ENCODE measurements around the gene TRPT1. TPM values are rescaled to one million over a fixed set of nuclear protein-coding genes. Genes with fewer than 3 reads are reported as not detected.
"Not testable (repeated sequence)": the region's sequence is repeated elsewhere in the genome, so short reads cannot be mapped to it uniquely, and the experiment has no call there.

The TRPT1 gene
- polyA plus RNA-seq, 6 donors from 2014 or later = 60.7 to 97.6 (median 86.0) TPM

- no peak for DNase-seq
- H3K4me3 Mint-ChIP-seq = peak overlapping the region; percentile 83 to 94 (median 89)
These were observed 26.3 kb upstream of the TRPT1 start for GRCh38 chr11:64252003-64252872.

GRCh38 chr11:64251753-64252002 is 25.7 kb upstream of the TRPT1 start:
- Mint-ChIP-seq H3K4me1 (peaks cover 24 to 39% (median 25%) of the 10 kb centered on the region in 3 donors), H3K36me3 (no peaks in the 10 kb centered on the region), H3K9me3 (no peaks in the 10 kb centered on the region), H3K27me3 (no peaks in the 10 kb centered on the region), H3K27ac (peak overlapping the region in 4 of 6 donors; percentile 72 to 94 (median 82)), H3K4me3 (peak overlapping the region; percentile 83 to 94 (median 89))
- no peak for DNase-seq
- no peak for ATAC-seq (ENCODE audit: low read depth in 2 of 2)

More at GRCh38 chr11:64252003-64252872, 26.3 kb upstream of the TRPT1 start:
- Mint-ChIP-seq H3K4me1 (peaks cover 19 to 33% (median 25%) of the 10 kb centered on the region in 3 donors), H3K27me3 (no peaks in the 10 kb centered on the region), H3K27ac (peak overlapping the region in 5 of 6 donors; percentile 53 to 94 (median 79)), H3K36me3 (no peaks in the 10 kb centered on the region), H3K9me3 (no peaks in the 10 kb centered on the region)
- ATAC-seq (ENCODE audit: low read depth in 2 of 2) = peak in 1 of 2 donors; percentile 5

GRCh38 chr11:64251016-64251752 is 25.2 kb upstream of the TRPT1 start, which contains the start of gene PLCB3:
Gene PLCB3, plus strand, starts transcription at chr11:64251530. Its CDS starts 120 bp downstream, at chr11:64251650.
- Mint-ChIP-seq H3K4me3 (peak within 1 kb of the TSS; percentile 85 to 94 (median 90)), H3K27ac (peak within 1 kb of the TSS; percentile 14 to 94 (median 78)), H3K27me3 (no peaks in the 10 kb centered on the region), H3K4me1 (peaks cover 25 to 40% (median 25%) of the 10 kb centered on the region in 3 donors), H3K36me3 (no peaks in the 10 kb centered on the region), H3K9me3 (no peaks in the 10 kb centered on the region)
- DNase-seq (peak; percentile 62), ATAC-seq (ENCODE audit: low read depth in 2 of 2) (peak; percentile 54 to 56)

- peak overlapping the region; percentile 60 to 92 (median 86) for H3K4me3 Mint-ChIP-seq
- no peaks in the 10 kb centered on the region for H3K36me3 Mint-ChIP-seq
- peak overlapping the region in 1 of 6 donors; percentile 79 for H3K27ac Mint-ChIP-seq
- no peaks in the 10 kb centered on the region for H3K9me3 Mint-ChIP-seq
- H3K27me3 Mint-ChIP-seq = no peaks in the 10 kb centered on the region
- H3K4me1 Mint-ChIP-seq = peaks cover 30 to 46% (median 31%) of the 10 kb centered on the region in 3 donors
- no peak for ATAC-seq (ENCODE audit: low read depth in 2 of 2)
- DNase-seq = no peak
These were observed 24.5 kb upstream of the TRPT1 start for GRCh38 chr11:64250415-64251015.

GRCh38 chr11:64249563-64250414 is 23.8 kb upstream of the TRPT1 start:
- Mint-ChIP-seq H3K27ac (peak overlapping the region in 4 of 6 donors; percentile 38 to 89 (median 71)), H3K4me1 (peaks cover 31 to 52% (median 37%) of the 10 kb centered on the region in 3 donors)

GRCh38 chr11:64249038-64249437 is 23.1 kb upstream of the TRPT1 start:
- Mint-ChIP-seq H3K27me3 (no peaks in the 10 kb centered on the region), H3K36me3 (no peaks in the 10 kb centered on the region), H3K4me3 (peak overlapping the region in 5 of 8 donors; percentile 19 to 93 (median 62)), H3K27ac (peak overlapping the region in 1 of 6 donors; percentile 83), H3K9me3 (no peaks in the 10 kb centered on the region), H3K4me1 (peaks cover 31 to 53% (median 40%) of the 10 kb centered on the region in 3 donors)
- DNase-seq (no peak), ATAC-seq (ENCODE audit: low read depth in 2 of 2) (no peak)

More at GRCh38 chr11:64249563-64250414, 23.8 kb upstream of the TRPT1 start:
- H3K27me3 Mint-ChIP-seq = no peaks in the 10 kb centered on the region
- no peaks in the 10 kb centered on the region for H3K36me3 Mint-ChIP-seq
- ATAC-seq (ENCODE audit: low read depth in 2 of 2) = no peak
- DNase-seq = no peak
- H3K4me3 Mint-ChIP-seq = peak overlapping the region; percentile 47 to 90 (median 52)
- H3K9me3 Mint-ChIP-seq = no peaks in the 10 kb centered on the region

GRCh38 chr11:64248578-64248977 is 22.6 kb upstream of the TRPT1 start:
- no peak for ATAC-seq (ENCODE audit: low read depth in 2 of 2)
- H3K27ac Mint-ChIP-seq = no peak overlapping the region
- peaks cover 31 to 57% (median 42%) of the 10 kb centered on the region in 3 donors for H3K4me1 Mint-ChIP-seq

GRCh38 chr11:64247729-64248531 is 21.9 kb upstream of the TRPT1 start:
- peak overlapping the region in 4 of 6 donors; percentile 26 to 90 (median 84) for H3K27ac Mint-ChIP-seq
- H3K4me3 Mint-ChIP-seq = peak overlapping the region; percentile 72 to 93 (median 88)
- H3K27me3 Mint-ChIP-seq = no peaks in the 10 kb centered on the region
- no peak for DNase-seq
- H3K9me3 Mint-ChIP-seq = no peaks in the 10 kb centered on the region
- ATAC-seq (ENCODE audit: low read depth in 2 of 2) = no peak
- no peaks in the 10 kb centered on the region for H3K36me3 Mint-ChIP-seq
- H3K4me1 Mint-ChIP-seq = peaks cover 36 to 64% (median 45%) of the 10 kb centered on the region in 3 donors

More at GRCh38 chr11:64248578-64248977, 22.6 kb upstream of the TRPT1 start:
- Mint-ChIP-seq H3K36me3 (no peaks in the 10 kb centered on the region), H3K27me3 (no peaks in the 10 kb centered on the region), H3K9me3 (no peaks in the 10 kb centered on the region), H3K4me3 (peak overlapping the region in 6 of 8 donors; percentile 34 to 93 (median 88))
- DNase-seq = no peak

GRCh38 chr11:64246871-64247728 is 21.1 kb upstream of the TRPT1 start, which contains the start of gene PPP1R14B:
Gene PPP1R14B, minus strand, starts transcription at chr11:64246943. Its CDS starts 270 bp downstream, at chr11:64246673.
- Mint-ChIP-seq H3K36me3 (no peaks in the 10 kb centered on the region), H3K27me3 (no peaks in the 10 kb centered on the region), H3K4me3 (peak within 1 kb of the TSS; percentile 85 to 95 (median 92)), H3K27ac (peak within 1 kb of the TSS; percentile 89 to 96 (median 94)), H3K4me1 (peaks cover 32 to 68% (median 47%) of the 10 kb centered on the region in 3 donors), H3K9me3 (no peaks in the 10 kb centered on the region)
- DNase-seq (peak; percentile 81), ATAC-seq (ENCODE audit: low read depth in 2 of 2) (peak; percentile 69 to 71)

- peak overlapping the region in 2 of 6 donors; percentile 90 to 91 for H3K27ac Mint-ChIP-seq
These were observed 20.6 kb upstream of the TRPT1 start for GRCh38 chr11:64246621-64246870.

More at GRCh38 chr11:64246621-64246870, 20.6 kb upstream of the TRPT1 start:
- H3K36me3 Mint-ChIP-seq, H3K27me3 Mint-ChIP-seq, H3K9me3 Mint-ChIP-seq, DNase-seq: not testable (repeated sequence)
- H3K4me3 Mint-ChIP-seq = peak overlapping the region; percentile 85 to 94 (median 92)
- peak; percentile 20 to 24 for ATAC-seq (ENCODE audit: low read depth in 2 of 2)
- H3K4me1 Mint-ChIP-seq = peaks cover 29 to 67% (median 42%) of the 10 kb centered on the region in 3 donors
